ENCODE results near the gene MYRIP.

GRCh38 chr3:40258064-40258463 is 448.7 kb downstream of the MYRIP start:
- TF ChIP-seq ELF1 (IDR thresholded peaks at IDR 0.05; ENCODE audit: borderline replicate concordance, low read depth) (no peak), CTCF (IDR thresholded peaks at IDR 0.05 in 2 of 3, conservative IDR thresholded peaks at IDR 0.05 in 1 of 3; ENCODE audit: borderline replicate concordance in 1 of 3, insufficient read depth in 1 of 3, low read depth in 2 of 3, low read length in 2 of 3) (no peak), POLR2A (IDR thresholded peaks at IDR 0.05; ENCODE audit: borderline replicate concordance, extremely low read depth, insufficient read depth, insufficient read length) (no peak), SIN3A (IDR thresholded peaks at IDR 0.05; ENCODE audit: low read depth) (no peak), MAX (IDR thresholded peaks at IDR 0.05) (no peak), EZH2phosphoT487 (IDR thresholded peaks at IDR 0.05; ENCODE audit: borderline replicate concordance) (no peak), YY1 (IDR thresholded peaks at IDR 0.05; ENCODE audit: extremely low read depth, insufficient replicate concordance, low read depth, low read length) (no peak), EZH2 (IDR thresholded peaks at IDR 0.05) (no peak), REST (IDR thresholded peaks at IDR 0.05; ENCODE audit: low read depth) (no peak), POLR2AphosphoS5 (IDR thresholded peaks at IDR 0.05; ENCODE audit: low read depth, low read length) (no peak), JUND (IDR thresholded peaks at IDR 0.05) (no peak), SRF (IDR thresholded peaks at IDR 0.05; ENCODE audit: low read depth) (no peak), RAD21 (IDR thresholded peaks at IDR 0.05; ENCODE audit: low read depth) (no peak), ZNF274 (IDR thresholded peaks at IDR 0.05; ENCODE audit: low read depth, low read length) (no peak)

All from HCT116 (cell line).